H1 (cell line): ENCODE results near the gene SLC2A2. TPM values are rescaled to one million over a fixed set of nuclear protein-coding genes. Genes with fewer than 3 reads are reported as not detected.

Experiments
- CBX8 ChIP-seq: fragments of 300-800, 300-1000 bp; sonication (generic); IDR thresholded peaks from 2 replicates; pipeline ENCODE4 v1.7.1; 2016; ENCODE audit warnings: low read depth, low read length, borderline replicate concordance
- MAX ChIP-seq: IDR thresholded peaks from 2 replicates; pipeline ENCODE4 v1.6.1; 2012; ENCODE audit warnings: inconsistent platforms
- PHF8 ChIP-seq: fragments of 200-600 bp; sonication (generic); conservative IDR thresholded peaks from 2 replicates; pipeline ENCODE4 v1.7.1; 2012; ENCODE audit warnings: low read depth, mild to moderate bottlenecking, inconsistent platforms, low read length, moderate library complexity
- POU5F1 ChIP-seq: IDR thresholded peaks from 2 replicates; pipeline ENCODE4 v1.6.1; 2011; ENCODE audit warnings: low read depth, mild to moderate bottlenecking, low read length, moderate library complexity
- SIRT6 ChIP-seq: IDR thresholded peaks from one replicate; pipeline ENCODE4 v1.7.1; 2012; ENCODE audit warnings: low read length, inconsistent platforms
- TAF1 ChIP-seq: IDR thresholded peaks from 2 replicates; pipeline ENCODE4 v1.6.1; 2011; ENCODE audit warnings: mild to moderate bottlenecking, low read depth, low read length
- polyA plus RNA-seq, 7 experiments: library from polyadenylated mRNA; depleted of rRNA in 3 of 7; stranded (reverse) in 5 of 7; unstranded in 2 of 7; fragments of >200 nt in 5 of 7; fragments of 200-250 nt in 2 of 7; gene quantifications; 1 replicate in 5 of 7; 2 replicates in 1 of 7; 4 replicates in 1 of 7; pipeline versions ENCODE4 v1.2.1 to v1.2.3, GENCODE V29; 2011 to 2013; ENCODE audit warnings: missing spikeins in 2 of 7, mixed read lengths in 2 of 7
- total RNA-seq: library from RNA; stranded (reverse); fragmentation: NEBNext Ultra II Directional; extraction: Animal tissue kit (Norgen Biotek cat#: 25700); gene quantifications from 2 replicates; pipeline ENCODE4 v1.2.1, GENCODE V29; 2021

The SLC2A2 gene
- total and polyA plus RNA-seq, 2 of the 8 experiments (the other 6 are each of a cell fraction or from before 2014, with no cell fraction given), result not detected

- TF ChIP-seq TAF1 (no peak), CBX8 (no peak), POU5F1 (no peak), SIRT6 (no peak), PHF8 (no peak), MAX (no peak)
Observed at GRCh38 chr3:171072432-171072831, 45.9 kb upstream of the SLC2A2 start (continued).
